HL-60 (cell line): ENCODE data around the gene FXR2.
A peak's percentile ranks its signal among the peaks of the same experiment; 100 is the strongest.

Experiments
- POLR2AphosphoS5 ChIP-seq: IDR thresholded peaks from 2 replicates; pipeline ENCODE4 v1.6.1; 2012; ENCODE audit warnings: low read depth
- SPI1 ChIP-seq: IDR thresholded peaks from 2 replicates; pipeline ENCODE4 v1.6.1; 2012; ENCODE audit warnings: low read depth, mild to moderate bottlenecking, borderline replicate concordance
- TF ChIP-seq, protein P1 (sequence below): IDR thresholded peaks from one replicate; pipeline ENCODE4 v1.5.1; 2011; ENCODE audit warnings: low read length, control low read depth, inconsistent platforms; ENCODE audit not compliant: insufficient read depth
- TF ChIP-seq, protein P2 (sequence below): IDR thresholded peaks from 2 replicates; pipeline ENCODE4 v1.6.1; 2012; ENCODE audit warnings: low read depth; ENCODE audit not compliant: insufficient replicate concordance

DNA sequence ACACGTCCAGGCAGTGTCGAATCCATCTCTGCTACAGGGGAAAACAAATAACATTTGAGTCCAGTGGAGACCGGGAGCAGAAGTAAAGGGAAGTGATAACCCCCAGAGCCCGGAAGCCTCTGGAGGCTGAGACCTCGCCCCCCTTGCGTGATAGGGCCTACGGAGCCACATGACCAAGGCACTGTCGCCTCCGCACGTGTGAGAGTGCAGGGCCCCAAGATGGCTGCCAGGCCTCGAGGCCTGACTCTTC lies 42.4 kb downstream of the FXR2 start:
- TF ChIP-seq, protein P1, sequence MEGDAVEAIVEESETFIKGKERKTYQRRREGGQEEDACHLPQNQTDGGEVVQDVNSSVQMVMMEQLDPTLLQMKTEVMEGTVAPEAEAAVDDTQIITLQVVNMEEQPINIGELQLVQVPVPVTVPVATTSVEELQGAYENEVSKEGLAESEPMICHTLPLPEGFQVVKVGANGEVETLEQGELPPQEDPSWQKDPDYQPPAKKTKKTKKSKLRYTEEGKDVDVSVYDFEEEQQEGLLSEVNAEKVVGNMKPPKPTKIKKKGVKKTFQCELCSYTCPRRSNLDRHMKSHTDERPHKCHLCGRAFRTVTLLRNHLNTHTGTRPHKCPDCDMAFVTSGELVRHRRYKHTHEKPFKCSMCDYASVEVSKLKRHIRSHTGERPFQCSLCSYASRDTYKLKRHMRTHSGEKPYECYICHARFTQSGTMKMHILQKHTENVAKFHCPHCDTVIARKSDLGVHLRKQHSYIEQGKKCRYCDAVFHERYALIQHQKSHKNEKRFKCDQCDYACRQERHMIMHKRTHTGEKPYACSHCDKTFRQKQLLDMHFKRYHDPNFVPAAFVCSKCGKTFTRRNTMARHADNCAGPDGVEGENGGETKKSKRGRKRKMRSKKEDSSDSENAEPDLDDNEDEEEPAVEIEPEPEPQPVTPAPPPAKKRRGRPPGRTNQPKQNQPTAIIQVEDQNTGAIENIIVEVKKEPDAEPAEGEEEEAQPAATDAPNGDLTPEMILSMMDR, result no peak
- TF ChIP-seq POLR2AphosphoS5 (peak; percentile 5; the same call in 1 of the 2 replicates), SPI1 (peak; percentile 73; the same call in 1 of the 2 replicates)
- TF ChIP-seq, protein P2, sequence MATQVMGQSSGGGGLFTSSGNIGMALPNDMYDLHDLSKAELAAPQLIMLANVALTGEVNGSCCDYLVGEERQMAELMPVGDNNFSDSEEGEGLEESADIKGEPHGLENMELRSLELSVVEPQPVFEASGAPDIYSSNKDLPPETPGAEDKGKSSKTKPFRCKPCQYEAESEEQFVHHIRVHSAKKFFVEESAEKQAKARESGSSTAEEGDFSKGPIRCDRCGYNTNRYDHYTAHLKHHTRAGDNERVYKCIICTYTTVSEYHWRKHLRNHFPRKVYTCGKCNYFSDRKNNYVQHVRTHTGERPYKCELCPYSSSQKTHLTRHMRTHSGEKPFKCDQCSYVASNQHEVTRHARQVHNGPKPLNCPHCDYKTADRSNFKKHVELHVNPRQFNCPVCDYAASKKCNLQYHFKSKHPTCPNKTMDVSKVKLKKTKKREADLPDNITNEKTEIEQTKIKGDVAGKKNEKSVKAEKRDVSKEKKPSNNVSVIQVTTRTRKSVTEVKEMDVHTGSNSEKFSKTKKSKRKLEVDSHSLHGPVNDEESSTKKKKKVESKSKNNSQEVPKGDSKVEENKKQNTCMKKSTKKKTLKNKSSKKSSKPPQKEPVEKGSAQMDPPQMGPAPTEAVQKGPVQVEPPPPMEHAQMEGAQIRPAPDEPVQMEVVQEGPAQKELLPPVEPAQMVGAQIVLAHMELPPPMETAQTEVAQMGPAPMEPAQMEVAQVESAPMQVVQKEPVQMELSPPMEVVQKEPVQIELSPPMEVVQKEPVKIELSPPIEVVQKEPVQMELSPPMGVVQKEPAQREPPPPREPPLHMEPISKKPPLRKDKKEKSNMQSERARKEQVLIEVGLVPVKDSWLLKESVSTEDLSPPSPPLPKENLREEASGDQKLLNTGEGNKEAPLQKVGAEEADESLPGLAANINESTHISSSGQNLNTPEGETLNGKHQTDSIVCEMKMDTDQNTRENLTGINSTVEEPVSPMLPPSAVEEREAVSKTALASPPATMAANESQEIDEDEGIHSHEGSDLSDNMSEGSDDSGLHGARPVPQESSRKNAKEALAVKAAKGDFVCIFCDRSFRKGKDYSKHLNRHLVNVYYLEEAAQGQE, result no peak
